NCI-H510A treated with DMSO at 0.1 percent for 48 hours (cell line): Measurements from ENCODE around the gene ANKRD11.
"Not testable (repeated sequence)": the region's sequence is repeated elsewhere in the genome, so short reads cannot be mapped to it uniquely, and the experiment has no call there.

Experiments used
- DNase-seq: peaks from one replicate; lab custom pipeline; 2025; lab: John Stamatoyannopoulos, UW

Gene ANKRD11

DNA sequence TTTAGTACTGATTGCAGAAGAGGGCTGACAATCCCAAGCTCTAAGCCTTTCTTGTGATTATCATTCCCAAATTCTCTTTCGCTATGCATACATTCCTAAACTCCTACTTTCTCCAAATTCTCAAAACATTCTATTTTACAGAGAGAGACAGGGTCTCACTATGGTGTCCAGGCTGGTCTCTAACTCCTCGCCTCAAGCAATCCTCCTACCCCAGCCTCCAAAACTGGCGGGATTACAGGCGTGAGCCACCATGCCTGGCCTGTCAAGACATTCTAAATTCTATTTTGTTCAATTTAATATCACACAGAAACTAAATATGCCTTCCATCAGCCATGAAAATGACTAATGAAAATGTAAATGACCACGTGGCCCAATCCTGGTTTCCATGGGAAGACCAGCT is 39.8 kb downstream of the ANKRD11 start:
- no peak for DNase-seq

DNA sequence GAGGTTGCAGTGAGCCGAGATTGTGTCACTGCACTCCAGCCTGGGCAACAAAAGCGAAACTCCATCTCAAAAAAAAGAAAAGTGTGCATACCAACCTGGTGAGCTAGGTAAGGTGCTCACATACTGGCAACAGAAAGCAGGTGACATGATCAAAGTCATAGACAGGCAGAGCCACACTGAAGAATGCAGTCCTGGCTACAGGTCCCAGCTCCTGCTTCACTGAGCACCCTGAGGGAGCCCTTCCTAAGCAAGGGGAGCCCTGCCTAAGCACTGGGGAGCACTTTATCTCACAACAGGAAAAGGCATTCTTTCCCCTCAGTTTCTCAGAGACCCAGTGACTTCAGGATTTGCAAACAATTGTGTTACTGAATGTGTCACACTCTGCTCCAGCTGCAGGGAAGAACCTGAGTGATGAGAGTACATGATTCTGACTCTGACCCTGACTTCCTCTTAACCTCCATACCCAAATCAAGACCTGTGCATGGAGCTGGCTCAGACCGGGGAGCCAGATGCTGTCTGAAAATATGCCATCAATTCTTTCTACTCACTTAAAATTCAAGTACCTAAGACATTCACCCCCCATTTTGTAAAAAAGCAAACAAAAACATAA is 40.5 kb downstream of the ANKRD11 start:
- no peak for DNase-seq

DNA sequence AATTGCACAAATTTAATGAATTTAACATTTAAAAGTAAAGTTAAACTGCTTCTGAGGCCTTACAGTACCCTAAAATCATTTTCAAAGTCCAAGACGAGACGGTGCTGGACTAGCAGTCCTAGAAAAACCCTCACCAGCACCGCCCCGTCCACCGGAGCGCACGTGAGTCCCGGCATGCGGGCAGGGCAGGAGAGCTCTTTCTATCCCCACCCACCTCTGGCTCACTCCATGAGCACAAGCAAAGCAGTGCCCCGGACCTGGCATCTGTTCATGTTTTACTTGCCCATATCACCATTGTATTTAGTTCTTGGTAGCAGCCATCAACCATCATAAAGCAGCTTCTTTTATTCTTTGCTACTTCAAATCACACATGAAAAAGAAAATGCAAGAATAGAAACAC is 41.7 kb downstream of the ANKRD11 start:
- DNase-seq: no peak

DNA sequence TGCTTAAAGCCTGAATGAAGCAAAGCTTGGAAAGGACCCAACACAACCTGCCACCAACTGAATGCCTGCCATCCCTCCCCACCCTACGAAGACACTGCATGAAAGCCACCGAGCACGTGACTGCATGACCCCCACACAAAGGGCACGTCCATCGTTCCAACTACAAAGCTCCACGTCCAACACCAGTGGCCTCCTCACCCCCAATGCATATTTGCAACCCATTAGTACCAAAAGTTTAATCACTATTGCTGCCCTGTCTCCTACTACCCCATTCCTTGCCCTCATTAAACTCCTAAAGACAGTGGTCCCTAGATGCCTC is 43.4 kb downstream of the ANKRD11 start:
- DNase-seq: no peak

DNA sequence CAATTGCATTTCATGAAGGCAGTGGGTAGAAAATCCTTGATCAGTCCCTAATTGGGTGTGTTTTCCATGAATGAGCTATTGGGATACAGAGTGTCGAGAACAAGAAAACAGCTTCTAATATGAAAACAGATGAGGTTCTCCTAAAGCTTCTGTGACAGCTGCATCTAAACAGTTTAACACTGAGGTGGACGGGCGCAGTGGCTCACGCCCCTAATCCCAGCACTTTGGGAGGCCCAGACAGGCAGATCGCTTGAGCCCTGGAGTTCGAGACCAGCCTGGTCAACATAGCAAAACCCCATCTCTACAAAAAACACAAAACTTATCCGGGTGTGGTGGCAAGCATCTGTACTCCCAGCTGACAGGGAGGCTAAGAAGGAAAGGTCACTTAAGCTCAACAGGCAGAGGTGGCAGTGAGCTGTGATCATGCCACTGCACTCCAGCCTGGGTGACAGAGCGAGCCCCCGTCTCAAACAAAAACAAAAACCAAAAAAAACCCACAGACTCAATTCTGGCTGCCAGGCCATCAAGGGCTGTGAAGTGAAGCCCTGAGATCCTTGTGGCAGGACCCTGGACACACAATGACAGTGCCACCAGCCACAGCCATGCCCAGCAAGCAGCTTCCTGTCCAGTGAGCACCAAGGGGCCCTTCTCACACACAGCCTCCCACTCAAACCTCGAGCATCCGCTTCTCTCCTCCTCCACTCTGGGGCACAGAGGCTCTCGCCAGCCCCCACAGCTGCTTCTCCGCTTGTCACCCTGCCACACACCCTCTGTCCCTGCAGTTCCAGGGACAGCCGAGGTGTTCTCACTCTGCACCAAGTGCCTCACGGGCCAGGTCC is 44.0 kb downstream of the ANKRD11 start:
- DNase-seq: no peak

DNA sequence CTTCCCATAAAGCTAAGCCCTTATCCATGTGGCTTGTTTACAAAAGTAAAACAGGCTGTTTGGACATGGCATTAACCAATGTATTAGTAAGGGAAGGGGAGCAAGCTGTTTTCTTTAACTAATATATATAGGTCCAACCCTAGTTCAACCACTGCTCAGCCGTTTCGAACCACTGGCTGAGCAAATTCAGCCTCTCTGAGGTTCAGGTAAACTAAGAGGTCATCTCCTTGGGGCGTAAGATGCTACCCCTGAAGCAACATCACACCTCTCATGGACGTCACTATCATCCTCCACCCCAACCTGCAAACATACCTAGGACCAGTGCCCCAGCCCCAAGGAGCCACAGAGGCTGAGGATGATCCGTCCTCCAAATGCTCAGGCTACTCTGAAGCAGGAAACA is 45.2 kb downstream of the ANKRD11 start:
- DNase-seq: no peak

DNA sequence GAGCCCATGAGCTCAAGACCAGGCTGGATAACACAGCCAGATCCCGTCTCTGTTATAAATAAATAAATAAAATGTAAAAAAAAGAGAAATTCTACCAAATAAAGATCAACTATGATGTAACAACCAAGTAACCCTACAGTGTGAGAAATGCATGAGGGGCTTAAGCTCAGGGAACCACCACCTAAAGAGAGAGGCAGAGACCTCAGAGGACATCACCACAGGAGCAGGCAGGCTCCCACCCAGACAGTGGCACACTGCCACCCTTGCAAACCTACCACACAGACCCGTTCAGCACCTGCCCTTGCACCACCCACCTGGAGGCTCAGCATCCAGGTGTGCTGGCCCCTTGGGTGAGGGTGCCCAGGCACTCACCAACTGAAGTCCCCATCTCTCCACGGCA is 45.6 kb downstream of the ANKRD11 start:
- no peak for DNase-seq

DNA sequence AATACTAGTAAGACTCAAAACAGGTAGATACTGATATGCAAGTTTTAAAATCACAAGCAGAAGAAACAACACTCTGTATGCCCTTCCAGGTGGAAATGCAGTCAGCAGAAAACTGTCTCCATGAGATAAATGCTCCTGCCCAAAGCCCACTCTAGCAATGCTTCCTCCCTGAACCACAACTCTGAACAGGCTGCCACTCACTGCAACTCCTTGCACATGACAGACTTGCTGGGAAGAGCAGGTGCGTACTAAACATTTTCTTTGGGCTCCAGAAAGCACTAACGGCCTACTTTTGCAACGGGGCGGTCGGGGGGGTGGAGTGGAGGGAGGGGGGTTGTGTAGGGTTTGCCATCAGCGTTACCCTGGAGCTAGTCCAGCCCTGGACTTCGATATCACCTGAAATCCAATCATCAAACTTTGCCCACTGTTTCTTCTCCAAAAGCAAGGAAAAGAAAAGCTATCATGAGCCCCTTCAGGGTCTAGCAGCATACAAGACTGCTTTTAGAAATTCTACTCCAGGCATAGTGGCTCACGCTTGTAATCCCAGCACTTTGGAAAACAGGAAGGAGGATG is 46.1 kb downstream of the ANKRD11 start:
- peak; percentile 13 for DNase-seq

DNA sequence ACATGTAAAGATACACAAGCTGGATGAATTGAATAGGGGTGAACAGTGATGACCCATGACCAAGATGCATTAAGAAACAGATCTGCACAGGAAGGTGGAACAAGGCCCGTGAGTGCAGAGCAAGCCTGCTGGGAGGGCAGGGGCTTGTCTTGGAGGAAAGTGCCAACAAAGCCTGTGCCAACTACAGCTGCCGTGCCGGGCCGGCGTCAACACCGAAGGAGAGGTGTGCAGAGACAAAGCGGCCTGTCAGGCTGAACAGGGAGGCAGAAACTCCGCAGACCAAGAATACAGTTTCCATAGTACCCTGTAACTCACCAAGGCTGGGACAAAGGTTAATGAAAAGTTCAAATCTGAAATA is 46.7 kb downstream of the ANKRD11 start:
- DNase-seq: no peak

DNA sequence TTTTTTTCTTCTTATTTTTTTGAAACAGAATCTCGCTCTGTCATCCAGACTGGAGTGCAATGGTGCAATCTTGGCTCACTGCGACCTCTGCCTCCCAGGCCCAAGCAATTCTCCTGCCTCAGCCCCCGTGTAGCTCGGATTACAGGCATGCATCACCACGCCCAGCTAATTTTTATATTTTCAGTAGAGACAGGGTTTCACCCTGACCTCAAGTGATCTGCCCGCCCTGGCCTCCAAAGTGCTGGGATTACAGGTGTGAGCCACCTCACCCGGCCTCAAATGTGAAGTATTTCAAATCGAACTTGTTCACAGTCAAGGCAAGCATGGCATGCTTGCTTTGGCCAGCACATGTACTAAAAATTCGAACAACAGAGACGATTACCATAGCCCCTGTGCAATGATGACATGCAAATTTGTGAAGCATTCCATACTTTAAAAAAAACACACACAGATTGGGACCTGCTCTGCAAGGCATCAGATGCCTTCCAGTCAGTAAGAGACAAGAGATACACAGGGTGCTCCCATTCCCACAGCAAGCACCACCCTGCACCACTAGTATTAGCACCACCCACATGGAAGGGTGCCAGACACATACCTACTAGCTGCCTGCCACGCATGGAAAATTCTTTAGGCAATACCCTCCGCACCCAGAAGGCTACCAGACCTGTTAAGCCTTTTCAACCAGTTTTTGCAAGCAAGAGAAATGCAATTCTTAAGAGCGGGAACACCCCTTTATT is 47.2 kb downstream of the ANKRD11 start:
- DNase-seq: peak; percentile 50

DNA sequence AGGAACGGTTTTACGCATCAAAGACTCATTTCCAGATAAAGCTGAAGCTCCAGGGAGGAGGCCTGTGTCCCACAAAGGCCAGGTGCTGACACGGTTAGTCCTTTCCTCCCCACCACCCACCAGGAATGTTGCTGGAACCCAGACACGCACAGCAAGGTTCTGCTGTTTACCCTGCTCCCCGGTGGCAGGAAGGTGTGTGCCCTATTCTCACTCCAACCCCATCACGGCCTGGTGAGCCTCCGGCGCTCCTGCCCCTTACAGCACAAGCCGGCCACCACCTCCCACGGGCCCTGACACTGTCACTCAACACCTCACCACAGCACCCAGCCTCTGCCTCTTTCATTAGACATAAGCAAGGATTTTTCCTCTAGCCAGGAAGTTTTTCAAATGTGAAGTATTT is 47.8 kb downstream of the ANKRD11 start:
- no peak for DNase-seq

DNA sequence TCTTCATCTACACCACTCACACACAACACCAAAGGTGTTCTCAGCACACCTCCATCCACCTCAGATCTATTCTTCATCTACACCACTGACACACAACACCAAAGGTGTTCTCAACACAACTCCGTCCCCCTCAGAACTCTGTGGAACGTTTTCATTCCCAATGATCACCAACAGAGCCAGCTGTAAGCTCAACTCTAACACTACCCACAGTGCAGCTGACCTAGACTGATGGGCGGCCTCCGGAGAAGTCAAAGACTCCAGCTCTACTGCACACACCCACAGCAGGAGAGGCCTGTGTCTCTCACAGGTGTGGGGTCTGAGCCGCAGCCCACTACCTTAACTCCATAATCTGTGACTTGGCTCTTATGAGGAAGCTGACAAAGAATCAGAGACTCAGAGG is 50.7 kb downstream of the ANKRD11 start:
- DNase-seq: no peak

DNA sequence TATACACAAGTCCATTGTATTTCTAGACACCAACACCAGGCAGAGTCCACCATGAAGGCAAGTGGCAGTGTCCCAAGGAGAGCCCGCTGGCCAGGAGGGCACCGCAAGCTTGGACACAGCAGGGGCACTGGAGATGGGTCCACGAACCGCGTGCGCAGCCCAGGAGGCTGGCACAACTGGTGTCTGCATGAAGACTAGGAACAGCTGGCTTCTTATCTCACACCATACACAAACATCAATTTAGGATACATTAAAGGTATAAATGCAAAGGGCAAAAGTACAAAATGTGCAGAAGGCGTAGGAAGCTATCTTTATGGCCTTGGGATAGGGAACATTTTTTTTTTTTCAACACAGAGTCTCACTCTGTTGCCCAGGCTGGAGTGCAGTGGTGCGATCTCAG is 52.4 kb downstream of the ANKRD11 start:
- no peak for DNase-seq

DNA sequence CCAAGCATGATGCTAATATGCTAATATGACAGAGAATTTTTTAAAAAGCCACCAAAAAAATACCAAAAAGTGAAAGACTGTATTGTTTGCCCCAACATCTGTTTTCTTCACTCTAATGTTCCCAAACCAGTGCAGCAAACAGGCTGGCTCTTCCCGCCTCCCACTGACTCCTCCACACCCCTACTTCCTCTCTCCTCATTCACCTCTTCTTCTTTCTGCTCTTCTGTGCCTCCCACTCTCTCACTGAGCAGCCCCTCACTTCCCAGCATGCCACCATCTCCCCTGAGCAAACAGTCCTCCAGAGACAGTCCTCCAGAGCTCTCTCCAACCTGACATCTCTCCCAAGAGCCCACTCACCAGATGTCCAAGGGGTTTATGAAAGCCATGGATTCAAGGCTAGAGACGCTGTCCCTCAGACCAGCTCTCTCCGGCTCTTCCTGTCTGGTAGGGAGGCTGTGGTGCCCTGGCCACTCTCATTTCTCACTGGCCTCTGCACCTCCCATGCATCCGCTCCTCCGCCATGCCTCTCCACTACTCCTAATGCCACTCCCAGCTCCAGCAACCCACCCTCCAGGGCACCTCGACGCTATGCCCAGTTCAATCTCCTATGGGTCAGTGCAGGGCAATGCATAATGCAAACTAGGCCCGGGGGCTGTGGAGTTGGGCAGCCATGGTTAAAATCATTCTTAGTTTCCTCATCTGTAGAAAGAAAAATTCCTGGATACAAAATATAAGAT is 52.9 kb downstream of the ANKRD11 start:
- no peak for DNase-seq

DNA sequence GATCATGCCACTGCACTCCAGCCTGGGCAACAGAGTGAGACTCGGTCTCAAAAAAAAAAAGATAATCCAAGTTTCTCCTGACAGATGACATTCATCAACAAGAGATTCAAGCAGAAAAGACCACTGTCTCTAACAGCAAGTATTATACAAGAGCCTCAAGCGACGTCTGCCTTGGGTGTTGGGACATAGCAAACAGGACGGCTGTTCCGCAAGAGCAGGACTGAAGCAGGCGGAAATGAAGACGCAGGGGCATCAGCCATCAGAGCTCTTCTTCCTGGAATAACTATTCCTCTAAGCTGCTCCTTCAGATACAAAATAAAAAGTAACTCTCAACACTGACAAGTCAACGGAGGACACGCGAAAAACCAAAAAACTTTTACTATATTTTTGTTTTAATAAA is 54.0 kb downstream of the ANKRD11 start:
- DNase-seq: no peak

DNA sequence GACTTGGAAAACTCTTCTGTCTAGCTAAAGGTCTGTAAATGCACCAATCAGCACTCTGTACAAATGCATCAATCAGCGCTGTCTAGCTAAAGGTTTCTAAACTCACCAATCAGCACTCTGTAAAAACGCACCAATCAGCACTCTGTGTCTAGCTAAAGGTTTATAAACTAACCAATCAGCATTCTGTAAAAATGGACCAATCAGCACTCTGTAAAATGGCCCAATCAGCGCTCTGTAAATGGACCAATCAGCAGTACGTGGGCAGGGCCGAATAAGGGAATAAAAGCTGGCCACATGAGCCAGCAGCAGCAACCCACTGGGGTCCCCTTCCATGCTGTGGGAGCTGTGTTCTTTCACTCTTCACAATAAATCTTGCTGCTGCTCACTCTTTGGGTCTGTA is 55.3 kb downstream of the ANKRD11 start:
- DNase-seq: not testable (repeated sequence)

DNA sequence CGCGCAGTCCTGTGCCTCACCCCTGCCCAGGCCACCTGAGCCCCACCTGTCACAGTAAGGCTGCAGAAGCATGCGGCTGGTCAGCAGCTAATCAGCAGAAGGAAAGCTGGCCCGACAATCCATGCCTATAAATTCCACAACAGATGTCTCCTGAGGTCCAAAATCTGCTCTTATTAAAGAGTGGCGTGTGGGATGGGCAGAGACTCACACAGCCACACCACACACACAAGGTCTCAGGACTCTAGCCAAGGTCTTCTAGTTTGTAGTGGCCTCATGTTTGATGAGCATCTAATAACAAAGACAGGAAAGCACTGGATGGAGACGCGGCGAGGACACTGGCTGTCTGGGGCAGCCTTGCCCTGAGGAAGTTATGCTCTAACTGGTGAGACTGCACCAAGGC is 55.9 kb downstream of the ANKRD11 start:
- DNase-seq: no peak

DNA sequence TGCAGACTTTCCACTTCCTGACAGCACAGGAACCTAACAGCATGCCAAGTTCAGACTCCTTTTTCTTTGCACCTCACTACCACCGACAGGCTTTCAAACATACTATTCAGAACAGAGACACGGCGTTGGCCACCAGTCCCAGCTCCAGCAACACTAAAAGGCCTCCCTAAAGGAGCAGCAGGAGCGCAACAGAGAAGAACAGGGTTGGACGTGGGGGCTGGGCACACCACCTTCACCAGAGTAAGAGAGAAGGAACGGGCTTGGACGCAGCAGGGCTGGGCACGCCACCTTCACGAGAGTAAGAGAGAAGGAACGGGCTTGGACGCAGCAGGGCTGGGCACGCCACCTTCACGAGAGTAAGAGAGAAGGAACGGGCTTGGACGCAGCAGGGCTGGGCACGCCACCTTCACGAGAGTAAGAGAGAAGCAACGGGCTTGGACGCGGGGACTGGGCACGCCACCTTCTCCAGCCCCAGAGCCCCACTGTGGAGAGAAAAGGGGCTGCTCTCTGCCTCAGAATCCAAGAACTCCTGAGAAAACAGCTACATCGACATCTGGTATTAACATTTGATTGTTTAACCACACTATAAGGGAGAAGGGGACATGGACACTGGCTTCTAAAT is 56.9 kb downstream of the ANKRD11 start:
- DNase-seq: not testable (repeated sequence)

DNA sequence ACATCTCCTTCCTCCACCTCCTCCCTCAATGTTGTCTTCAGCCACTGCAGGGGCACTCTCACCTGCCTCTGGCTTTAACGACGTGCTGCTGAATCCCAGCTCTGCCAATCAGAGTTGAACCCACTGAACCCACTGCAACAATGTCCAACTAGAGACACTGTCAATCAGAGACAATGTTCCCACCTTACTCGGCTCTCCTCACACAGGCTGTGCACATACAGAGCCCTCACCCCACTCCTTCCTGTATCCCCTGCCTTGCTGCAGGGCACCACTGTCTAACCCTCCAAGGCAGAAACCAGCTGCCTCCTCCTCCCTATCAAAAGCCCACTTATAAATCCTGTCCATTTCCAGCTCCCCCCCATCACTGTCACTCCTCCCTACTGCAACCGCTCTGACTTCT is 58.7 kb downstream of the ANKRD11 start:
- DNase-seq: no peak

DNA sequence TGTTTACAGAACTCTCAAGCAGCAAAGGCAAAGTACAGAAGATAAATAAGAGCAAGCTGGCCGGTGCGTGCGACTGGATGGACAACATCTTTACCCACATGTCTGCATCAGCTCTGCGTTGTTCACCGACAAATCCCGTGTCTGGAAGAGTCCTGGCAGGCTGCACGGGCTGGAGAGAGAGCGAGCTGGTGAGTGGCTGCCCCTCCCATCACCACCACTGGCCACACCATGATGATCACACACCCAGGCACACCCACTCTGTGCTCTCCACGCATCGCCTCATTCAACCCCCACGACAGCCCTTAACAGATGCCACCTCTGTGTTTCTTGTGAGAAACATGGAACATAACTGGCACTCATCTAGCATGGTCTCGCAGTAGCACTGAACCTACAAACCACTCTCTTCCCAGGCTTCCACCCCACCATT is 59.2 kb downstream of the ANKRD11 start:
- peak; percentile 62 for DNase-seq

DNA sequence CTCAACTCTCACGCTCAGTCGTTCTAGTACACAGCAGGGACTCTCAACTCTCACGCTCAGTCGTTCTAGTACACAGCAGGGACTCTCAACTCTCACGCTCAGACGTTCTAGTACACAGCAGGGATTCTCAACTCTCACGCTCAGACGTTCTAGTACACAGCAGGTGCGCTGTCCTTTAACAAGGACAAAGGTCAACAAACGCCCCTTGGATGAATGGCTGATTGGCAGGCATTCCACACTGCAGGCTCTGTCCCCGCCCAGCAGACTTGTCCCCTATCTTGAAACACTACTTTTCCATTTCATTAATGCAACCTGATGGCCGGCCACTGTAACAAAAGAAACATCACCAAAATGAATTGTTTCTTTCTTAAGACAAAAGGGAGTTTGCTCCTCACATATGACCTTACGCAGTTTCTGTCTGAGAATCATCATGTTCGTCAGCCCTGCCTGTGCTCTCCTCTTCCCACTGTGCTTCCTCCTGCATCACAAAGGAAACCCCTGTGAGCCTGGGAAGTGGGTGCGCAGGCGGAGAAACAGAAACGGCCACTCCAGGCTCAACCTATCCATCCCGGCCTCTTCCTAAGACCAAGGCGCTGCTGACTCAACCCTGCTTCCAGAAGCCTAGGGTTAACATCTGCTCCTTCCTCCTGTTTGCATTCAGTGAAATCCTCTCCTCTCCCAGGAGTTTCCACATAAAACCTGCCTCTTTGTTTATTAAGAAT is 59.8 kb downstream of the ANKRD11 start:
- peak; percentile 27 for DNase-seq
